Fibroblast of lung (primary cell): ENCODE data around the gene HPSE2. TPM values are rescaled to one million over a fixed set of nuclear protein-coding genes. Genes with fewer than 3 reads are reported as not detected.

Experiments used
- DNase-seq, 2 donors: peaks; one replicate each; pipeline versions ENCODE4 v3.0.0 to v3.0.0-alpha.2; 2010; ENCODE audit warnings: low read depth in 2 of 2
- H2AFZ ChIP-seq: 2 replicates; pipeline ENCODE4 v1.5.1; 2012; ENCODE audit warnings: low read length, control low read depth, inconsistent platforms
- H3K27ac ChIP-seq: 2 replicates; pipeline ENCODE4 v1.5.1; 2011; ENCODE audit warnings: low read length, control low read depth; ENCODE audit not compliant: insufficient read depth
- H3K27me3 ChIP-seq: 2 replicates; pipeline ENCODE4 v1.5.1; 2011; ENCODE audit warnings: mild to moderate bottlenecking, low read length; ENCODE audit not compliant: control insufficient read depth, insufficient read depth
- H3K36me3 ChIP-seq: 2 replicates; pipeline ENCODE4 v1.5.1; 2011; ENCODE audit warnings: low read length; ENCODE audit not compliant: control insufficient read depth, insufficient read depth
- H3K4me1 ChIP-seq: 2 replicates; pipeline ENCODE4 v1.5.1; 2011; ENCODE audit warnings: low read length; ENCODE audit not compliant: control insufficient read depth, insufficient read depth; ENCODE audit errors: extremely low read depth
- H3K4me2 ChIP-seq: 2 replicates; pipeline ENCODE4 v1.5.1; 2011; ENCODE audit warnings: low read length, control low read depth; ENCODE audit not compliant: insufficient read depth; ENCODE audit errors: extremely low read depth
- H3K4me3 ChIP-seq, 4 experiments: fragments of 200-600 bp in 1 of 4; sonication (generic) in 1 of 4; replicated peaks in 1 of 4; 2 replicates each; pipeline ENCODE4 v1.5.1; 2011 to 2016; ENCODE audit warnings: low read length in 4 of 4, low read depth in 3 of 4, mild to moderate bottlenecking in 3 of 4, control low read depth in 2 of 4, inconsistent platforms in 1 of 4, mixed read lengths in 1 of 4; ENCODE audit not compliant: insufficient read depth in 1 of 4; ENCODE audit errors: control extremely low read depth in 1 of 4
- H3K79me2 ChIP-seq: 2 replicates; pipeline ENCODE4 v1.5.1; 2012; ENCODE audit warnings: mild to moderate bottlenecking, low read length, inconsistent platforms; ENCODE audit not compliant: control insufficient read depth, insufficient read depth
- H3K9ac ChIP-seq: 2 replicates; pipeline ENCODE4 v1.5.1; 2011; ENCODE audit warnings: mild to moderate bottlenecking, low read length, control low read depth; ENCODE audit not compliant: insufficient read depth
- H3K9me3 ChIP-seq: 2 replicates; pipeline ENCODE4 v1.5.1; 2012; ENCODE audit warnings: low read depth, low read length; ENCODE audit not compliant: control insufficient read depth, insufficient read depth
- H4K20me1 ChIP-seq: 2 replicates; pipeline ENCODE4 v1.5.1; 2011; ENCODE audit warnings: low read length; ENCODE audit not compliant: control insufficient read depth, insufficient read depth; ENCODE audit errors: extremely low read depth
- EZH2 ChIP-seq: IDR thresholded peaks from 2 replicates; pipeline ENCODE4 v1.5.1; 2012; ENCODE audit warnings: low read length, control low read depth, mild to moderate bottlenecking; ENCODE audit errors: missing control alignments
- polyA plus RNA-seq, 2 donors: library from polyadenylated mRNA; depleted of rRNA in 1 of 2; stranded (reverse) in 1 of 2; unstranded in 1 of 2; fragments of >200 nt; gene quantifications; 2 replicates each; pipeline ENCODE4 v1.2.1, GENCODE V29; 2011 to 2012; ENCODE audit warnings: missing spikeins in 1 of 2
- total RNA-seq: library from RNA; depleted of rRNA; stranded (reverse); fragments of >200 nt; gene quantifications from 2 replicates; pipeline ENCODE4 v1.2.1, GENCODE V29; 2014
- TF ChIP-seq, protein P1 (sequence below), 2 donors: IDR thresholded peaks in 1 of 2; conservative IDR thresholded peaks in 1 of 2; 1 replicate in 1 of 2; 2 replicates in 1 of 2; pipeline ENCODE4 v1.5.1; 2011 to 2012; ENCODE audit warnings: low read length in 2 of 2, control low read depth in 1 of 2, inconsistent platforms in 1 of 2, low read depth in 1 of 2, mild to moderate bottlenecking in 1 of 2

The HPSE2 gene
- total and polyA plus RNA-seq, 2 donors (not counting 1 experiment from before 2014, with no cell fraction given), result 0.02 to 0.17 TPM

DNA sequence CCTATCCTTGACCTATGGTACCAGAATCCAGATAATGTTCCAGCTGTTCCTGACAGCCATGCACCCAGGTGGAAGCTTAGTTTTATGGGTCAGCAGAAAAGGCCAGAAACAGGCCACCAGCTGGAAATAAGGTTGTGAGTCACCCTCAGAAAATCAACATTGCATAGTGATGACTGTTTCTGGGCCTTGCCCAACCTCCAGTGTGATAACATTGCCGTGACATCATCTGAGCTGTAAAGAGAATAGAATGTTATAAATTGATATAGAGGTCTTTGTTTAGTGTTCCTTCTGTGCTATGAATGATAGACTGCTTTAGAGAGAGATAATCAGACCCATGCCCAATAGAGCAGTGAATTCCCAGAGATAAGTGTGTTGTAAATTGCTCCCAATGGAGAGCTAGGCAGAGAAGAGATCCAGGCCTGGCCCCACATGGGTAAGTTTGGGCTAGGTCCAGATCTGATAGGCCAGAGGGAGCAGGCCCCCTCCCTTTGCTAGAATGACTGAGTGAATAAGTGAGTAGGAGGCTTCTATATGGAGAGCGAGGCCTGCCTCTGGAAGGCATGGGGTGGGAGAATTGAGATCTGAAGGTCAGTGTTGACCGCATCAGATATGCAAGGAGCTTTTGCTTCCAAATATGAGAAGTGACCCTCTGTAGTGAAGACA, 774.7 kb downstream of the HPSE2 start:
- Histone ChIP-seq H3K4me3 (no peak overlapping the region), H3K27me3 (no peaks in the 10 kb centered on the region), H3K9me3 (no peaks in the 10 kb centered on the region), H3K79me2 (no peaks in the 10 kb centered on the region), H3K27ac (peak overlapping the region; percentile 73), H2AFZ (no peak overlapping the region), H4K20me1 (no peaks in the 10 kb centered on the region), H3K4me2 (peak overlapping the region; percentile 70), H3K4me1 (peaks cover 11% of the 10 kb centered on the region), H3K36me3 (no peaks in the 10 kb centered on the region), H3K9ac (no peak overlapping the region)
- TF ChIP-seq, protein P1, sequence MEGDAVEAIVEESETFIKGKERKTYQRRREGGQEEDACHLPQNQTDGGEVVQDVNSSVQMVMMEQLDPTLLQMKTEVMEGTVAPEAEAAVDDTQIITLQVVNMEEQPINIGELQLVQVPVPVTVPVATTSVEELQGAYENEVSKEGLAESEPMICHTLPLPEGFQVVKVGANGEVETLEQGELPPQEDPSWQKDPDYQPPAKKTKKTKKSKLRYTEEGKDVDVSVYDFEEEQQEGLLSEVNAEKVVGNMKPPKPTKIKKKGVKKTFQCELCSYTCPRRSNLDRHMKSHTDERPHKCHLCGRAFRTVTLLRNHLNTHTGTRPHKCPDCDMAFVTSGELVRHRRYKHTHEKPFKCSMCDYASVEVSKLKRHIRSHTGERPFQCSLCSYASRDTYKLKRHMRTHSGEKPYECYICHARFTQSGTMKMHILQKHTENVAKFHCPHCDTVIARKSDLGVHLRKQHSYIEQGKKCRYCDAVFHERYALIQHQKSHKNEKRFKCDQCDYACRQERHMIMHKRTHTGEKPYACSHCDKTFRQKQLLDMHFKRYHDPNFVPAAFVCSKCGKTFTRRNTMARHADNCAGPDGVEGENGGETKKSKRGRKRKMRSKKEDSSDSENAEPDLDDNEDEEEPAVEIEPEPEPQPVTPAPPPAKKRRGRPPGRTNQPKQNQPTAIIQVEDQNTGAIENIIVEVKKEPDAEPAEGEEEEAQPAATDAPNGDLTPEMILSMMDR (conservative IDR thresholded peaks at IDR 0.05 in 1 of 2, IDR thresholded peaks at IDR 0.05 in 1 of 2; ENCODE audit: low read depth in 1 of 2, low read length in 2 of 2), result no peak
- TF ChIP-seq EZH2, result no peak
- peak; percentile 93 to 95 for DNase-seq

DNA sequence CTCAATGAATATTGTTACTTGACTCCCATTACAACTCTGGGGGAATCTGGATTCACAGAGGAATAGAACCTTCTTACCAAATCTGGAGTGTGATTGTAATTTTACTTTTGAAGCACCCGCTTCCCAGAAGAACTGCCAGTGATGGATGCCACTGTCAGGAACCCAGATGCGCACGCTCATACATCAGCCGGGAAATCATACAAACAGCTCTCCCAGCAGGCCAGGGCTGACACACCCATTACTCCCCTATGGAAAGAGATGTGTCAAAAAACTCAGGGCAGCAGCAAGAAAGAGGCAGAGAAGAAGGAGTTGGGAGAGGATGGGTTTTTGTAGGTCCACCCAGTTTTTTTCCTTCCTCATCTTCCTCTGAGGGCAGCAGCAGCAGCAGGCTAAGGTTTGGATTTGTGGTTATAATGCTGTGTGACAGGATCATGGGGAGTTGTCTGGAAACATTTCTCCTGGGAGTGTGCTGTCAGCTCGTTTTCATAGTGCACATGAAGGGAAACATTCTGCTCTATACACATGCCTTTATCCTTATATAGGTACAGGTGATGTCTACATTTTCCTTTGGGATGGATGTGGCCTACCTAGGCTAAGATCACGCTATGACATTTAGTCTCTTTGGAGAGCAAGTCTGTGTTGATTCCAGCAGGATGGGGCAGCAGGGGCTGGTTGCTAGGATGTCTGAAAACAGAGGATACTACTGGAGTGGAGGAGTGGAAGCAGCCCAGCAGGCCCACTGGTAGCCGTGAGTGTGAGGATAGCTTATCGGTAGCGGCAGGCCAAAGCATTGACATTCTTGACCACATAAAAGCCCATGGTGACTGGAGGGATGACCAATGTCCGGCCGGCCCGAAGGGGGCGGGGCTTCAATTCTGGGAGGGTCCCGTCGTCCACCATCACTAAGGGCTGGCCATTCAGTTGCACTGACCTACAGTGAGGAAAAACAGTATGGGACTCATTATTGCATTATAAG, 776.6 kb downstream of the HPSE2 start:
- Histone ChIP-seq H3K4me2 (no peak overlapping the region), H3K4me3 (no peak overlapping the region)
- TF ChIP-seq, protein P1 (conservative IDR thresholded peaks at IDR 0.05 in 1 of 2, IDR thresholded peaks at IDR 0.05 in 1 of 2; ENCODE audit: low read depth in 1 of 2, low read length in 2 of 2), result no peak
- TF ChIP-seq EZH2, result no peak

DNA sequence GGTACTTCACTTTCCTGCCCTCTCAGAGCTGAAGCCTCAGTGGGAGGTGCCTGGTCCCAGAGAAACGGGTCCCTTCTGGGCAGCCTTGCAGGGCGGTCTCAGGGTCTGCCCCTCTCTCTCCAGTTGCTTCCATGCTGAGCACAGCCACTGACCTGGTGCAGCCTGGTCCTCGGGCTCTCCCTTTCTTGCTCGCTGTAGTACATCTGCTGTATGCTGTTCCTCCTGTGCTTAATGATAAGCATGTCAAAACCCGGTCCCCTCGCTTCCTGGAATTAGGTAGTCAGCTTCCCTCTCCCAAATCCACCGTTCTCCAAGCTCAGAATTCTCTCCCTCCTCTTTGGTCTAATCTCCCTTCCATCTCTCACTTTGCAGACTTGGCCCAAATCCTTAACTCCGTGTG, 777.9 kb downstream of the HPSE2 start:
- Histone ChIP-seq H2AFZ (no peak overlapping the region), H3K9ac (no peak overlapping the region), H3K4me1 (peaks cover 11% of the 10 kb centered on the region), H3K27ac (no peak overlapping the region), H3K79me2 (no peaks in the 10 kb centered on the region), H4K20me1 (no peaks in the 10 kb centered on the region), H3K27me3 (no peaks in the 10 kb centered on the region), H3K4me3 (no peak overlapping the region), H3K9me3 (no peaks in the 10 kb centered on the region), H3K4me2 (no peak overlapping the region), H3K36me3 (no peaks in the 10 kb centered on the region)
- TF ChIP-seq, protein P1 (conservative IDR thresholded peaks at IDR 0.05 in 1 of 2, IDR thresholded peaks at IDR 0.05 in 1 of 2; ENCODE audit: low read depth in 1 of 2, low read length in 2 of 2), result no peak
- no peak for TF ChIP-seq EZH2
- DNase-seq, result no peak

More for the DNA sequence above, 776.6 kb downstream of the HPSE2 start:
- no peaks in the 10 kb centered on the region for H3K36me3 ChIP-seq
- no peaks in the 10 kb centered on the region for H3K27me3 ChIP-seq
- no peaks in the 10 kb centered on the region for H4K20me1 ChIP-seq
- no peak overlapping the region for H3K27ac ChIP-seq
- H2AFZ ChIP-seq, result no peak overlapping the region
- H3K4me1 ChIP-seq, result peaks cover 11% of the 10 kb centered on the region
- no peaks in the 10 kb centered on the region for H3K79me2 ChIP-seq
- no peak for DNase-seq
- no peak overlapping the region for H3K9ac ChIP-seq
- no peaks in the 10 kb centered on the region for H3K9me3 ChIP-seq
